SH-SY5Y (cell line): ENCODE measurements around the gene LRRC10.

Source experiments
- GATA2 ChIP-seq: IDR thresholded peaks from 2 replicates; pipeline ENCODE4 v1.6.1; 2011; ENCODE audit warnings: mild to moderate bottlenecking, low read depth, low read length
- GATA3 ChIP-seq: IDR thresholded peaks from 2 replicates; pipeline ENCODE4 v1.6.1; 2011; ENCODE audit warnings: low read depth, mild to moderate bottlenecking, low read length, moderate library complexity

The LRRC10 gene, protein sequence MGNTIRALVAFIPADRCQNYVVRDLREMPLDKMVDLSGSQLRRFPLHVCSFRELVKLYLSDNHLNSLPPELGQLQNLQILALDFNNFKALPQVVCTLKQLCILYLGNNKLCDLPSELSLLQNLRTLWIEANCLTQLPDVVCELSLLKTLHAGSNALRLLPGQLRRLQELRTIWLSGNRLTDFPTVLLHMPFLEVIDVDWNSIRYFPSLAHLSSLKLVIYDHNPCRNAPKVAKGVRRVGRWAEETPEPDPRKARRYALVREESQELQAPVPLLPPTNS

DNA sequence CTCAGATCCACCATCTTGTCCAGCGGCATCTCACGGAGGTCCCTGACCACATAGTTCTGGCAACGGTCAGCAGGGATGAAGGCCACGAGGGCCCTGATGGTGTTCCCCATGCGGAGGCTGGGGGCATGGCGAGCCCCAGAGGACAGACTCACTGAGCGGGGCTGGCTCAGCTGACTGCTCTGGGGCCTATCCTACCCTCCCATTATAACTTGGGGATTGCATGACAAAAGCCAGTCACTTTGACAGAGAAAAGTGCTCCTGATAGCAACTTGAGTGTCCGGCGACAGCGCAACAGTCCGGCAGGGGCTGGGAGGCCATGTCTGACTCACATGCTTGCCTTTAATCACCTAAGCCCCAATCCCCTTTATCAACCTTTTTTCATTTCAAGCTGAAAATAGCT, at the start of gene LRRC10:
Gene LRRC10 (minus strand): TSS at position 179 of the 400 bp plus-strand sequence. CDS start 69 bp downstream, at position 110.
- TF ChIP-seq GATA3, result no peak
- no peak for TF ChIP-seq GATA2

DNA sequence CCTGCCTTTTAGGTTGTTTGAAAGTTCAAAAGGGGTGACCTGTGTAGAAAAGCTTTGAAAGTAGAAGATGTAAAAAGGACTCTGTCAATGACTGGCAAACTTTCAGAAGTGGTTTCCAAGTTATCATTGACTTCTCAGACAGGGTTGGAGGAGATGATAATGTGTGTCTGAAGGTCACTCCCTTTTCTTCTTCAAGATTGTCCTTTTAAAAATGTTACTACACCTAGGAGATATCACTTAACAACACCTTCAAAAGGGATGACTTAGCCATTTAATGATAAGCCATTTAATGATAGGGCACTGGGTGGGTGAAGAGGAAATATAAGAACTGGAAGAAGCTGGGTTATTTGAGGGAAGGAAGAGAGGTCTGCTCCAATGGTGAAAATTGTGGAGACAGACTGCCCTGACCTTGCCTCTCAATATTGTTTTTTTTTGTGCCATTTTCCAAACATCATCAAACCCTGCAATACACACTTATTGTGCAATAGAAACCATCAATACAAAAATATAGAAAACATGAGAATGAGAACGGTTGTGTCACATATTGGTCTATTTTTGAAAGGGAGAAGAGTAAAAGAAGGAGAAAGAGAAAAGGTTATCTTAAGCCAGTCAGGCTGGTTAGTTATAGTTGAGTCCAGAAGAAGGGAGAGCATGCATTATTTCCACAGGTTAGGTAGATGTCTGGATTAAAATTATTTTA, 49.6 kb upstream of the LRRC10 start:
- TF ChIP-seq GATA3, result no peak
- TF ChIP-seq GATA2, result no peak

DNA sequence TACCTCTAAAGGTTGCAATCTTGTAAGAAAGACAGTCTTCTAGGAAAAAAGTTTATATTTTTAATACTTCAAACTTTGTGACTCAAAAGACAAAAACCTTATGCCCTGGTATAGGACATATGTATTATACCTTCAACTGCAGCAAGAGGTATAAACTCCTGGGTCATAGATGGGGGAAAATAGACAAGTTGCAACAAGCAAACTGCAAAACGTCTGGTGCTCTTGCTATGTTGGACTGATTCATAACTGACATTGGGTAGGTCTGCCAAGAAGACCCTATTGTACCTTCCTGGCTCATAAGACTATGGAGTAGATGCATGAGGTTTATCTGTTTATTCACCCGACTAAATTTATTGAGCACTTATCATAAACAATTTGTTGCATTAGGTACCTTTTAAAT, 47.5 kb upstream of the LRRC10 start:
- no peak for TF ChIP-seq GATA2
- no peak for TF ChIP-seq GATA3

DNA sequence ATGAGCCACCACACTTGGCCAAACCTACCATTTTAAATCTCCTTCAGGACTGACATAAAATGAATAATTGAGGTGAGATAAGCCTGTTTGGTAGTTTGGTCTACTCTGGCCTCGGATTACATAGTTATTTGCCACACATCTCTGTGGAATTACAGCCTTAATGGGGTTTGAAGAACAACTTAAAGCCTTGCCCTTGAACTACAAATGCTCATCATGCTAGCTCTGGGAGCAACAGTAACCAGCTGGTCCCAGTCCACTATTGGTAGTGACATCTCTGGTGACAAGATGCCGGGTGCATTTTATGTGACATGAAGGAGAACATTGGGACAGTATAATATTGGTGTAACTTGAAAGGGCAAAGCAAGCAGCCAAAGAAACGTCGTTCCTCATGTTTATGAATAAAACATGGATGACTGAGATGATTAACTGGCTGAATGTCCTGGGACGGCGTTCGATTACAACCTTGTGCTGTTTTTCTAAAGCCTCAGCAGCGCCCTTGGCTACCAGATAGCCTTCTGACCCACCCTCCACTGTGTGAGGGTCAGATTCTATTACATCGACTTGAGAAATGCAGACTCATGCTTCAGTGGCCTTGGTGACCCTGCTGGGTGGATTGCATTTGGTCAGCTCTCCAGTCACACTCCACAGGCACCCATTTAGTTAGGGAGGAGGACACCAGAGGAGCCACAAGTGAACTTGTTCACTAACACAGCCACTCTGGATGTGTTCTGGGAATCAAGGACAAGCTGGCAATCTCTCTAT, 46.9 kb upstream of the LRRC10 start:
- no peak for TF ChIP-seq GATA3
- no peak for TF ChIP-seq GATA2

DNA sequence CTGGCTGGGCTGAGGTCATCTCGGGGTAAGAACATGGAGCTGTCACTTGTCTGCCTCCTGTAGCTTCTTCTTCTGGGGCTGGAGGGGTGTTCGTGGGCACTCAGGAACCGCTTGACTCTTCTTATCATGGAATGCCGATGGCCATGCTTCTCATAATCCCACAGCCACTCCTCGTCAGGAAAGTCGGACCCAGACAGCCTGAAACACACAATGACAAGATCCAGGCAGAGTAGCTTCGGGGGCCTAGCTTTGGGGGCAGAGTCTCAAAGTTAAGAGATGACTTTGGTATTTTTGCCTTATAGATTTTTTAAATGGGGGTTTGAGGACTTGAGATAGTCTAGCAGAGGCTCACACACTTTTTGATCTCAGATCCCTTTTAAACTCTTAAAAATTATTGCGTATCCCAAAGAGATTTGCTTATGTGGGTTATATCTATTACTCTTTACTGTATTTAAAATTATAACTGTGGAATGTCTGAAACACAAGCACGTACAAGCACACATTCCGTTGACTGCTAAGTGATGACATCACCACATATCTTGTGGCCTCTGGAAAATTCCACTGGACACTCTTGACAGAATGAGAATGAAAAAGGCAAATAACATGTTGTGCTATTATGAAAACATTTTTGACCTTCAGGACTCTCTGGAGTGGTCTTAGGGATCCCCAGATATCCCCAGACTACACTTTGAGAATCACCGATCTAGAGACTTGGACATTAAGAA, 45.1 kb upstream of the LRRC10 start:
- no peak for TF ChIP-seq GATA2
- TF ChIP-seq GATA3, result no peak

DNA sequence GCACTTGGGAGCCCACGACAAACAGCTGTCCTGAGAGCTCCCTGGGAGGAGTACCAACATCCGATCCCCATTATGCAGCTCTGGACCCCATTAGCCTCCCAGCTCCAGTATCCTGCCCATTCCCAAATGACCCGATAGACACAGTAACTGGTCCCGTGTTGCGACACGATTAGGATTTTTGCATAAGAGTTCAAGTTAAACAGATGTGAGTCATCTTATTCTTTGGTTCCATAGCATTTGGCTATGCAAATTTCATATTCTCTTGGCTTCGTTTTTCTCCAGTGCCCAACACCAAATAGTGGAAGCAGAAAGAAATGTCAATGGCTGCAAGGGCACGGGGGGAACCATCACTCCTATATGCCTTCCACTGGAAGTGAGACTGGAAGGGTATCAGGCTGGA, 43.0 kb upstream of the LRRC10 start:
- TF ChIP-seq GATA2, result no peak
- TF ChIP-seq GATA3, result no peak

DNA sequence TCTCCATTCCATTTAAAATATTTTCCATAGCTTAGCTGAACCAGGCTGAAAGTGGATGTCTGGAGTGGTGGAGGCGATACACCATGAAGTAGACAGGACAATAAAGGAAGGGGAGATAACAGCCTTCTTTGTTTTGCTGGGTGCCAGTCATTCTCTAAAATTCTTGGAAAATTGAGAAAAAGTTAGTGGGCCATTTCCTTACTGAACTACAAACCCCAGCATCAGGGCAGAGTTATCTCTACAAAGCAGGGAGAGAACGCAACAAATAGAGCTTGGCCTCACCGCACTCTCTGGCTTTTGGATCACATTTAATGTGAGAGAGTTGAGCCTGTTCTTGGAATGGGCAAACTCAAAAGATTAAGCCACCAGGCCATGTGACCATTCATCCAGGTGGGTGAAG, 41.2 kb upstream of the LRRC10 start:
- TF ChIP-seq GATA2 (no peak), GATA3 (no peak)

DNA sequence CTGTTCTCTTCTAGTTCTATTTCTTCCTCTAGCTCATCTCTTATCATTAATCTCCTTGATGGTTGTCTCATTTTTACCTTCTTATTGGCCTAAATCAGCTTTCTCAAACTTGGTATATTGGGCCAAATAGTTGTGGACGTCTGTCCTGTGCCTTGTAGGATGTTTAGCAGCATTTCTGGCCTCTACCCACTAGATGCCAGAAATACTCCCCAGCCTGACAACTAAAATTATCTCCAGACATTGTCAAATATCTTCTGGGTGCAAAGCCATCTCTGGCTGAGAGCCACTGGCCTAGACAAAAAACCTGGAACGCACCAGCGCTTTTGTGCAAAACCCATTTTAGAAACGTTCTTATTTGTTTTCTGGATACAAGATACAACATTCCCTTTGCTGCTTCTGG, 38.8 kb upstream of the LRRC10 start:
- TF ChIP-seq GATA3, result no peak

DNA sequence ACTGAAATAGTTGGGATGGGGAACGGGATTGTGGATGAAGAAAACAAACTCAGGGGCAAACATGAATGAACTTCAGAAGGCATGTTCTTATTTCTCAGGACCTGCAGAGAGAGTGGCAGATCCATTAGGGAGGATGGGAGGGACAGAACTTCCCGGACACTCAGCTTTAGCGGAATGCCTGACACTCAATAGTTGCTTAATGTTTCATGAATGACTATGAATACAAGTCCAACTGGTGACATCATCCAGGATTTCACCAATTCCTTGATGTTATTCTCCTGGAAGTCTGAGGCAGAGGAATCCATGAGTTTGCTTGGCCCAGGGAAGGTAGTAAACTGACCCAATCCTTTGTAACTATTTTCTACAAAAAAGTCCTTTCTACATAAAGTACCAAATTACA, 37.8 kb upstream of the LRRC10 start:
- TF ChIP-seq GATA3 (no peak), GATA2 (no peak)

DNA sequence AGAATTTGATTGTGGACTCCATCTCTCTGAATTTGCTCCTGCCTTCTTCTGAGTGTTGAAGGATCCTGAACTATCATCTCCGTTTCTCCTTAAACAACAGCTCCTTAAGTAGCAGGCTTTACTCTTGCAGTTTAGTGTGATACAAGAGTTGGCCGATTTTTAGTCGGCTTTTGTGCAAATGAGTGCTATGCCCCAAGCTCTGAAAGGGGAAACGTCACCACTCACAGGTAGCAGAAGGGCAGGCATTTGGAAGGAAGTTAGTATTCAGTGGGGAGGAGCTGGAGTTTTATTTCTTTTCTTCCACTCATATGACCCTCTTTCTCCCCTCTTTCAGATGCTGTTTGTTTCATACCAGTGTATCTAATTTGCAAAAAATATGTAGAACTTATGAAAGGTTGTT, 36.5 kb upstream of the LRRC10 start:
- TF ChIP-seq GATA3 (no peak), GATA2 (no peak)

DNA sequence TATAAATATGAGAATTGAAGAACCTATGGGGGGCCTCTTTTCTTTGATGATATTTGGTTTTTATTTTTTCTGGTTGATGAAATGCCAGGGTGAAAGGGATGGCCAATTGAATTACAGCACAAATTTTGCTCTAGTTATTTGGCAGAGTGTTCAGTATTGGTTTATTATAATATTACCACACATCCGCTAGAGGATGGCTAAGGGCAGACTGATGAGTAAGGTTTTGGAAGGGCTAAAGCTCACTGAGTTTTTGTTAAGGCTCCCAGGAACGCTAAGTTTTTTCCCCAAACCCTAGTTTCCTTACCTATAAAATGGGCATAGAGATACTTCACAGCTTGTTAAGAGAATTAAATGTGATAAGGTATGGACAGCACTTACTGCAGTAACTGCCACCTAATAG, 34.3 kb upstream of the LRRC10 start:
- TF ChIP-seq GATA2, result no peak
- no peak for TF ChIP-seq GATA3

DNA sequence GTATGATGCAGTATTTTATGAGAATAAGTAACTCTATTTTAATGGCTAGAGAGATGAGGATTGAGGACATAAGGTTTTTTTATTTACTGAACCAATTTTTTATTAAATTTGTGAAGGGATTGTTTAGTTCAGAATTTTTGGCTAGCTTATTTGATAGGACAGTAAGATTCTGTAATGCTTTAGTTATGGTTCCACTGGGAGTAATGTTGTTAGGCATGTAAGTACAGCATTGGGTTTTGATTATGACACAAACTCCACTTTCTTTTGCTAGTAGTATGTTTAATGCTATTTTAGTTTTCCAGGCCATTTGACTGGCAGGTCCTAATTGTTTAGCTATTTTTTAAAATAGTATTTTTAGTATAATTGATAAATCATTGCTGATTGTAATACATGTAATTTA, 33.8 kb upstream of the LRRC10 start:
- TF ChIP-seq GATA3 (no peak), GATA2 (no peak)

DNA sequence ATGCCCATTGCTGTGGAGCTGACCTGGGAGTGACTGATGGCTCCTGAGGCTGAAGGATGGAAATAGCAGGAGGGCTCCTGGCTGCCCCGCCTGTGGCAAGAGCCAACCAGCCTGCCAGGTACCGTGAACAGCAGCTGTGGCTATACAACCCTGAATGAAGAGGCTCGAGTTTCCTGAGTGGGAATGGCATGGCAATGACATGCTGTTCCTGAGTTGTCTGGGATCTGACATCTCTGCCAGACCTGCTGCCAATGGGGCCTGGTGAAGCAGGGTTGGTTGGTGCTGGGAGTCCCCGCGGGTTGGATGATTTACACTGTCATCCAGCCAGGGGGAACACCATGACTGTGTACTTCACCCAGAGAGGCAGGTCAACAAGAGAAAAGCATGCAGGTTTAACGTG, 31.8 kb upstream of the LRRC10 start:
- TF ChIP-seq GATA2 (no peak), GATA3 (no peak)

DNA sequence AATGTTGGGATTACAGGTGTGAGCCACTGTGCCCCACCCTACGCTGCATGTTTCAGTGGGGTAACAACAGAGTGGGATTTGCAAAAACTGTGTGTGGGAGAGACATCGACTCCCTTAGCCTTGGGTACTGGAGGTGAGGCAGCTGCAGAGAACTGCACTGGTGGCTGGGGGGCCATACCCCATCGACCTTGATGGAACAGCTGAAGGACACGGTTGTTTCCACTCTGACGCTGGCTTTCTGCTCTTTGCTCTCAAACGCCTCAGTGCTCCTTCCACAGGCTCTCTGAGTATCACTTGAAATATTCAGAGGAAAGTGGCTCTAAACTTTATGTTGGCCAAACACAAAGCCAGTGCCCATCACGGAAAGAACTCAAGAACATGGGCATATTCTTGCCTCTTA, 30.8 kb upstream of the LRRC10 start:
- no peak for TF ChIP-seq GATA2
- TF ChIP-seq GATA3, result no peak

DNA sequence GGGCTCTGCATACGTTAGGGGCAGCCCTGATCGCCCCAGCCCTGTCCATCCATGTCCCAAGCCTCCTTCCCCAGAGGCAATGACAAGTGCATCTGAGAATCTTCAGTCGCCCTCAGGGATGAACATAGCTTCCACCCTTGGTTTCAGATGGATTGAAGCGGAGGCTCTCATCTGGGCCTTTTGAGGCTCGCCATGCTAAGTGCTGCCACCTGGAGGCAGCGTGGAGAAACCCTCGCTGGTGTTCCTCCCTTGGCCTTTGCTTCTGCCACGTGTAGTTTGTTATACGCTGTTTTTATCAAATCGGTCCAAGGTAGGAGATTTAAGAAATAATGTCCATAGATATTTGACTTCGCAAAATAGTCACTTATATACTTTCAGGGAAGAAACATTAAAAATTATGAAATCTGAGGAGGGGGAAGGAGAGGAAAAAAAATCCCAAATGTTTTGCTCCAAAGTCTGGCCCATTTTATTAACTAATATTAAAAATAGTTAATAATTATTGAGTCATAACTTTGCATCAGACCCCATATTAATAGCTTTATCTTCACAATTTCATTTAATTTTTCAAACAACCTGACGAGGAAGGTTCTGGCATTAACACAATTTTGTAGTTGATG, 28.8 kb upstream of the LRRC10 start:
- TF ChIP-seq GATA3 (no peak), GATA2 (no peak)
